T-cell (primary cell): Measurements from ENCODE around the gene ZC3H13. TPM values are rescaled to one million over a fixed set of nuclear protein-coding genes. Genes with fewer than 3 reads are reported as not detected.
"Not testable (repeated sequence)": the region's sequence is repeated elsewhere in the genome, so short reads cannot be mapped to it uniquely, and the experiment has no call there.

Source experiments
- ATAC-seq, 4 experiments: fragments of 200-7000 bp in 3 of 4; fragments of 150-1000 bp in 1 of 4; cut with Tn5 transposase; replicated peaks in 1 of 4; 1 replicate in 3 of 4; 2 replicates in 1 of 4; pipeline ENCODE4 v1.10.0; 2021; ENCODE audit warnings: moderate library complexity in 3 of 4, mild to moderate bottlenecking in 2 of 4, moderate number of reproducible peaks in 1 of 4
- CTCF ChIA-PET, 2 donors: fragments of 300-600 bp; sonication (Branson Sonifier 250); formaldehyde crosslinking; loops; one replicate each; lab custom pipeline; 2022; ENCODE audit warnings: antibody characterized with exemption in 2 of 2; lab: Charles Lee
- POLR2A ChIA-PET, 2 donors: fragments of 300-600 bp; sonication (Branson Sonifier 250); formaldehyde crosslinking; loops; one replicate each; lab custom pipeline; 2022; ENCODE audit warnings: antibody characterized with exemption in 2 of 2; lab: Charles Lee
- DNase-seq, 35 experiments: peaks; one replicate each; pipeline versions ENCODE4 v3.0.0 to v3.0.0-alpha.2; 2013 to 2023
- H3K27ac ChIP-seq: one replicate; pipeline ENCODE4 v1.5.1; 2013; ENCODE audit warnings: low read length
- H3K27me3 ChIP-seq, 2 experiments: replicated peaks in 1 of 2; 1 replicate in 1 of 2; 2 replicates in 1 of 2; pipeline versions ENCODE4 v1.6.1 to v1.7.0; 2013; ENCODE audit warnings: low read length in 1 of 2, mixed read lengths in 1 of 2; ENCODE audit not compliant: control insufficient read depth in 2 of 2, insufficient read depth in 2 of 2; ENCODE audit errors: extremely low read depth in 1 of 2
- H3K36me3 ChIP-seq, 2 donors: 1 replicate in 1 of 2; 2 replicates in 1 of 2; pipeline versions ENCODE4 v1.6.1 to v1.7.0; 2013; ENCODE audit warnings: low read length in 1 of 2; ENCODE audit not compliant: control insufficient read depth in 2 of 2, insufficient read depth in 1 of 2; ENCODE audit errors: extremely low read depth in 1 of 2
- H3K4me1 ChIP-seq, 2 experiments: 1 replicate in 1 of 2; 2 replicates in 1 of 2; pipeline versions ENCODE4 v1.6.1 to v1.7.0; 2013; ENCODE audit warnings: low read length in 2 of 2, mixed read lengths in 1 of 2; ENCODE audit not compliant: insufficient read depth in 2 of 2, control insufficient read depth in 1 of 2; ENCODE audit errors: extremely low read depth in 1 of 2
- H3K4me3 ChIP-seq, 2 donors: 1 replicate in 1 of 2; 2 replicates in 1 of 2; pipeline versions ENCODE4 v1.5.1 to v1.7.0; 2013; ENCODE audit warnings: mild to moderate bottlenecking in 2 of 2, low read length in 1 of 2, moderate library complexity in 1 of 2; ENCODE audit not compliant: control insufficient read depth in 1 of 2; ENCODE audit errors: extremely low read depth in 1 of 2
- H3K9me3 ChIP-seq: 2 replicates; pipeline ENCODE4 v1.7.0; 2013
- H3K27ac Mint-ChIP-seq, 2 donors: one replicate each; pipeline ENCODE4 v1.8.0; 2020 to 2021; ENCODE audit warnings: mild to moderate bottlenecking in 2 of 2, mixed read lengths in 2 of 2
- H3K27me3 Mint-ChIP-seq, 2 donors: one replicate each; pipeline ENCODE4 v1.8.0; 2021 to 2022; ENCODE audit warnings: mixed read lengths in 2 of 2
- H3K36me3 Mint-ChIP-seq: one replicate; pipeline ENCODE4 v1.8.0; 2021; ENCODE audit warnings: mixed read lengths
- H3K4me1 Mint-ChIP-seq, 3 donors: one replicate each; pipeline ENCODE4 v1.8.0; 2020 to 2022; ENCODE audit warnings: mixed read lengths in 3 of 3, mild to moderate bottlenecking in 1 of 3
- H3K4me3 Mint-ChIP-seq, 3 donors: one replicate each; pipeline ENCODE4 v1.8.0; 2020 to 2022; ENCODE audit warnings: mild to moderate bottlenecking in 3 of 3, mixed read lengths in 3 of 3, moderate library complexity in 3 of 3
- H3K9me3 Mint-ChIP-seq, 3 donors: one replicate each; pipeline ENCODE4 v1.8.0; 2020 to 2022; ENCODE audit warnings: mixed read lengths in 3 of 3
- WGBS: methylation state at CpG from one replicate; pipeline ENCODE4 v1.1.5; 2013; ENCODE audit warnings: missing lambda C conversion rate; ENCODE audit not compliant: insufficient coverage; 5-methylcytosine and 5-hydroxymethylcytosine counted together
- total RNA-seq, 35 experiments: library from RNA in 6 of 35; stranded (reverse) in 6 of 35; fragments of 120-200 nt in 1 of 35; gene quantifications; one replicate each; pipeline versions ENCODE4 v1.2.1 to v1.2.4 and lab custom pipeline; 2013 to 2026

ZC3H13 gene
- total RNA-seq, 5 donors from 2014 or later (not counting 1 experiment from before 2014, with no cell fraction given): 41.9 to 61.5 (median 58.4) TPM

DNA sequence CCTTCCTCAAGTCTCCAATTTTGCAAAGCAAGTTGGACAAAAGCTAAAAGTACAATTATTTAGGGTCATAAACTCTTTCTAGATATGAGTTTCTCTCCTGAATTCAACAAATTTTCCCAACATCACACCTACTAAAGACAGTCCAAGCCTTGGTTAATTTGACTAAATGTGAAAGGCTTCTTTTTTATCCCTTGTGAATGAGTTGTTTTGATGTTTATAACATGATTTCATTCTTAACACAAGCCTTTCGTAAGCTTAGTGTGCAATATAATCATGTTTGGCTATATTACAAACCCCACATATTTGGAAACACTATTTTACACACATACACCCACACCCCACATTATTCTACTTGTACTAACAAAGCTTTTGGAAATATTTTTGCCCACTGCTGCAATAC, 57.3 kb downstream of the ZC3H13 start:
- H3K4me1 ChIP-seq: no peaks in the 10 kb centered on the region
- H3K36me3 Mint-ChIP-seq: peaks cover 48% of the 10 kb centered on the region
- ChIA-PET POLR2A (no interaction called here), CTCF (interaction anchor here in 1 of 2 donors (1.3 kb wide), 1 partner anchor 13 kb away, joined by 3 read pairs; no protein-coding TSS in a partner anchor)
- no peak for ATAC-seq
- no peaks in the 10 kb centered on the region for H3K9me3 Mint-ChIP-seq
- no peak overlapping the region for H3K4me3 ChIP-seq
- H3K4me3 Mint-ChIP-seq: no peak overlapping the region
- H3K9me3 ChIP-seq: no peaks in the 10 kb centered on the region
- H3K27me3 ChIP-seq: no peaks in the 10 kb centered on the region
- H3K4me1 Mint-ChIP-seq: peaks cover 8 to 12% (median 12%) of the 10 kb centered on the region in 3 donors
- DNase-seq: no peak
- H3K27me3 Mint-ChIP-seq: no peaks in the 10 kb centered on the region
- H3K36me3 ChIP-seq: peaks cover under 1 to 26% of the 10 kb centered on the region in 2 donors
- WGBS: no CpG with 5 or more reads among the region's 1 CpG
- H3K27ac Mint-ChIP-seq: no peak overlapping the region
- H3K27ac ChIP-seq: no peak overlapping the region

DNA sequence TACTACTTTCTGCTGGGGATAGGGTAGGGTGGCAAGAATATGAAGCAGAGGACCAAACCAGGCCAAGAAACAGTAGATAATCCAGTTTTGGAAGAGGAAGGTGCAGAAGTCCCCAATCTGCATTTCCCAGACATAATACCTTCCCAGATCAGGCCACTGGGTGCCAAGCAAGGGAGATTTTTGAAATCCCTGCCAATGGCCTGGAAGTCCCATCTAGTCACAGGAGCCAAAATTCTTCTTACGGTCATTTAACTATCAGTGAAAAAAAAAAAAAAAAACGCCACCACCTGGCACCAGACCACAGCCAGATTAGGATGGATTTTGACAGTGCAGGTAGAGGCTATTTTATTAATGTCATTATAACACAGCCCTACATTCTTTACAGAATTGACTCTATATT, 57.8 kb downstream of the ZC3H13 start:
- no peaks in the 10 kb centered on the region for H3K9me3 Mint-ChIP-seq
- H3K27ac Mint-ChIP-seq: no peak overlapping the region
- Histone ChIP-seq H3K27me3 (no peaks in the 10 kb centered on the region), H3K36me3 (peaks cover 0 to 21% of the 10 kb centered on the region in 2 donors), H3K9me3 (no peaks in the 10 kb centered on the region), H3K4me1 (no peaks in the 10 kb centered on the region), H3K27ac (no peak overlapping the region), H3K4me3 (no peak overlapping the region)
- H3K36me3 Mint-ChIP-seq: peaks cover 43% of the 10 kb centered on the region
- WGBS: no CpG with 5 or more reads among the region's 2 CpGs
- ChIA-PET POLR2A (interaction anchor here in 1 of 2 donors (0.7 kb wide), 1 partner anchor 25 kb away, joined by 3 read pairs; no protein-coding TSS in a partner anchor), CTCF (interaction anchor here in 1 of 2 donors (1.3 kb wide), 1 partner anchor 13 kb away, joined by 3 read pairs; no protein-coding TSS in a partner anchor)
- H3K4me1 Mint-ChIP-seq: peaks cover 8 to 12% (median 12%) of the 10 kb centered on the region in 3 donors
- ATAC-seq: no peak
- no peak overlapping the region for H3K4me3 Mint-ChIP-seq
- DNase-seq: no peak
- H3K27me3 Mint-ChIP-seq: no peaks in the 10 kb centered on the region

DNA sequence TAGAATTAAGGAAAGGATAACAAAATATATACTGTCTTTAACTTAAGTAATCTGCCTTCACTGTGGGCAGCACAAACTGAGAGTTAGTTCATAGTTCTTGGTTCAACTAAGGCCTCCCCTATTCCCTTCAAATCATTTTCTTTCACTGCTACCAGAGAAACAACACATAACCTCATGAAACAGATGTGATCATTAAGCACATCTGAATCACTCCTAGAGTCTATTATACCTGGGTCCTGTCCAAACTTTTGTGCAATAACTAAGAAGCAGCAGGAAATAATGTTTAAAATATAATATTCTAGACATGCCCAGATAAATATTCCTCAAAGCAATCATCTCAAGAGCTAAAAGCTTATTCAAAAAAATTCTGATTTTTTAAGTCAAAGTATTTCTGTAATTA, 62.9 kb downstream of the ZC3H13 start:
- Mint-ChIP-seq H3K9me3 (no peaks in the 10 kb centered on the region), H3K4me1 (peaks cover 2 to 14% (median 9%) of the 10 kb centered on the region in 3 donors), H3K27ac (no peak overlapping the region), H3K36me3 (peaks cover 60% of the 10 kb centered on the region), H3K4me3 (no peak overlapping the region), H3K27me3 (no peaks in the 10 kb centered on the region)
- POLR2A ChIA-PET: no interaction called here
- CTCF ChIA-PET: no interaction called here
- no peaks in the 10 kb centered on the region for H3K4me1 ChIP-seq
- ATAC-seq (no peak), DNase-seq (no peak)
- no peak overlapping the region for H3K4me3 ChIP-seq
- H3K36me3 ChIP-seq: peaks cover 4 to 46% of the 10 kb centered on the region in 2 donors
- no peak overlapping the region for H3K27ac ChIP-seq
- H3K27me3 ChIP-seq: no peaks in the 10 kb centered on the region
- H3K9me3 ChIP-seq: no peaks in the 10 kb centered on the region

DNA sequence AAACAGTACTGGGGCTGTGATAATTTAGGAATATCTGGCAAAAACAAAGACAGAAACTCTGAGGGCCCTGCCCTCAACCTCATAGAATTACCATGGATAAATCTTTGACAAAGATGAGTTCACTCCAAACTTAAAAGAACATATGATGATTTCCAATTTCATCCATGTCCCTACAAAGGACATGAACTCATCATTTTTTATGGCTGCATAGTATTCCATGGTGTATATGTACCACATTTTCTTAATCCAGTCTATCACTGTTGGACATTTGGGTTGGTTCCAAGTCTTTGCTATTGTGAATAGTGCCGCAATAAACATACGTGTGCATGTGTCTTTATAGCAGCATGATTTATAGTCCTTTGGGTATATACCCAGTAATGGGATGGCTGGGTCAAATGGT, 71.4 kb downstream of the ZC3H13 start:
- Mint-ChIP-seq H3K4me1 (peaks cover 12 to 24% (median 18%) of the 10 kb centered on the region in 3 donors), H3K36me3 (peaks cover 72% of the 10 kb centered on the region)
- H3K9me3 Mint-ChIP-seq, H3K4me1 ChIP-seq, H3K27ac ChIP-seq, POLR2A ChIA-PET, H3K27me3 Mint-ChIP-seq, H3K27me3 ChIP-seq, ATAC-seq, DNase-seq, H3K9me3 ChIP-seq, H3K4me3 Mint-ChIP-seq, CTCF ChIA-PET, H3K27ac Mint-ChIP-seq, H3K4me3 ChIP-seq: not testable (repeated sequence)
- H3K36me3 ChIP-seq: peaks cover 3 to 34% of the 10 kb centered on the region in 2 donors
- no CpG with 5 or more reads among the region's 2 CpGs for WGBS

DNA sequence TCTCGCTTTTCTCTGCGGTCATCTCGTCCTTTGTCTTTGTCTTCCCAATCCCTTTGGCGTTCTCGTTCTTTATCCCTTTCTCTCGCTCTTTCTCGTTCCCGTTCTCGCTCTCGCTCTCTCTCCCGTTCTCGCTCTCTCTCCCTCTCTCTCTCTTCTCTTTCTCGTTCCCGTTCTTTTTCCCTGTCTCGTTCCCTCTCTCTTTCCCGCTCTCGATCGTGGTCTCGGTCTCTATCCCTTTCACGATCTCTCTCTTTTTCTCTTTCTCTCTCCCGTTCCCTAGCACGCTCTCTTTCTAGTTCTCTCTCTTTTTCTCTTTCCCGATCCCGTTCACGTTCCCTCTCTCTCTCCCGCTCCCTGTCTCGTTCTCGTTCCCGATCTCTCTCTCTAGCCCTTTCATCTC, 77.2 kb downstream of the ZC3H13 start:
- ChIA-PET POLR2A (no interaction called here), CTCF (no interaction called here)
- Mint-ChIP-seq H3K4me1 (peaks cover 7 to 13% (median 10%) of the 10 kb centered on the region in 3 donors), H3K4me3 (no peak overlapping the region), H3K27ac (no peak overlapping the region), H3K27me3 (no peaks in the 10 kb centered on the region), H3K36me3 (peaks cover 73% of the 10 kb centered on the region), H3K9me3 (no peaks in the 10 kb centered on the region)
- Histone ChIP-seq H3K9me3 (no peaks in the 10 kb centered on the region), H3K27me3 (no peaks in the 10 kb centered on the region), H3K4me1 (no peaks in the 10 kb centered on the region), H3K36me3 (peaks cover 0 to 45% of the 10 kb centered on the region in 2 donors), H3K27ac (no peak overlapping the region), H3K4me3 (no peak overlapping the region)
- DNase-seq (no peak), ATAC-seq (no peak)
- WGBS: 97% methylated on average over 27 of the region's 29 CpGs

DNA sequence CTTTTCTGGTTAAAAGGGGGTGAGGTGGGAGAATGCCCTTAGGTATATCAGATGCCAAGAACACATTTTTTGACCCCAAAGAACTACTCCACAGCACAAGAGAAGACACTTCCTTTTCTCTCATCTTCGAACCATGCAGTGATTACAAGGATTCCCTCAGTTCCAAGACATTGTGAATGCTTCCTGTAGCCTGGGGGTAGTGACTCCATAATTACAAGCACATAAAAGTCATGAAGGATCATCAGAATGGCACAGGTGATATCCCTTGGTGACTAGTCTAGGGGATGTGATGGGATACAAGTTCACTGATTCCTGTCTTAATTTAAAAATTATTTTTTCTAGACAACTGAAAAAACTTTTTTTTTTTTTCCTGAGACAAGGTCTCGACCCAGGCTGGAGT, 78.0 kb downstream of the ZC3H13 start:
- H3K27me3 Mint-ChIP-seq: no peaks in the 10 kb centered on the region
- peaks cover 7 to 13% (median 10%) of the 10 kb centered on the region in 3 donors for H3K4me1 Mint-ChIP-seq
- peaks cover 76% of the 10 kb centered on the region for H3K36me3 Mint-ChIP-seq
- ATAC-seq: no peak
- H3K27me3 ChIP-seq: no peaks in the 10 kb centered on the region
- H3K4me3 ChIP-seq: no peak overlapping the region
- ChIA-PET POLR2A (no interaction called here), CTCF (no interaction called here)
- peaks cover 2 to 51% of the 10 kb centered on the region in 2 donors for H3K36me3 ChIP-seq
- H3K4me1 ChIP-seq: no peaks in the 10 kb centered on the region
- no peak for DNase-seq
- no peaks in the 10 kb centered on the region for H3K9me3 ChIP-seq
- H3K4me3 Mint-ChIP-seq: no peak overlapping the region
- no peak overlapping the region for H3K27ac Mint-ChIP-seq
- no CpG with 5 or more reads among the region's 2 CpGs for WGBS
- H3K27ac ChIP-seq: no peak overlapping the region
- no peaks in the 10 kb centered on the region for H3K9me3 Mint-ChIP-seq

DNA sequence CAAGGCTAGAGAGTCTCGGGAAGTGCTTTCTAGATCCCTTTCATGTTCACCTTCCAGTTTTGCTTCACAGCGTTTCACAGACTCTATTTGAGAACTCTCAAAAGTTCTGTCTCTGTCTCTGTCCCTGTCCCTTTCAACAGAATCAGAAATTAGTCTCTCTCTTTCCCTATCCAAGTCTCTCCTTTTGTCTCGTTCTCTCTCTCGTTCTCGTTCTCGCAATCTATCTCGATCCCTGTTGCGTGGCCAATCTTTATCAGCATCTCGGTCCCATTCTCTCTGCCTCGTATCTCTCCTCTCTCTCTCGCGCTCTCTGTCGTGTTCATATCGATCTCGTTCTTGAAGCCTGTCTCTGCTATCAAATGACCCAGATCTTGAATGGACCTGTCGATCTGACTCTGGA, 85.0 kb downstream of the ZC3H13 start:
- no peaks in the 10 kb centered on the region for H3K9me3 ChIP-seq
- no peaks in the 10 kb centered on the region for H3K9me3 Mint-ChIP-seq
- ChIA-PET CTCF (no interaction called here), POLR2A (no interaction called here)
- WGBS: 96% methylated on average over 10 of the region's 16 CpGs
- H3K4me3 Mint-ChIP-seq: no peak overlapping the region
- peaks cover 69% of the 10 kb centered on the region for H3K36me3 Mint-ChIP-seq
- H3K27me3 Mint-ChIP-seq: no peaks in the 10 kb centered on the region
- no peak overlapping the region for H3K27ac ChIP-seq
- DNase-seq: no peak
- H3K36me3 ChIP-seq: peaks cover 17 to 64% of the 10 kb centered on the region in 2 donors
- no peaks in the 10 kb centered on the region for H3K27me3 ChIP-seq
- no peak for ATAC-seq
- H3K4me3 ChIP-seq: no peak overlapping the region
- H3K27ac Mint-ChIP-seq: no peak overlapping the region
- H3K4me1 ChIP-seq: no peaks in the 10 kb centered on the region
- H3K4me1 Mint-ChIP-seq: peaks cover 0 to 10% (median 9%) of the 10 kb centered on the region in 3 donors
